Measurements from ENCODE around the gene GAMT. TPM values are rescaled to one million over a fixed set of nuclear protein-coding genes. Genes with fewer than 3 reads are reported as not detected.

The GAMT gene
- total RNA-seq, 1 experiment from 2014 or later = 27.3 TPM

DNA sequence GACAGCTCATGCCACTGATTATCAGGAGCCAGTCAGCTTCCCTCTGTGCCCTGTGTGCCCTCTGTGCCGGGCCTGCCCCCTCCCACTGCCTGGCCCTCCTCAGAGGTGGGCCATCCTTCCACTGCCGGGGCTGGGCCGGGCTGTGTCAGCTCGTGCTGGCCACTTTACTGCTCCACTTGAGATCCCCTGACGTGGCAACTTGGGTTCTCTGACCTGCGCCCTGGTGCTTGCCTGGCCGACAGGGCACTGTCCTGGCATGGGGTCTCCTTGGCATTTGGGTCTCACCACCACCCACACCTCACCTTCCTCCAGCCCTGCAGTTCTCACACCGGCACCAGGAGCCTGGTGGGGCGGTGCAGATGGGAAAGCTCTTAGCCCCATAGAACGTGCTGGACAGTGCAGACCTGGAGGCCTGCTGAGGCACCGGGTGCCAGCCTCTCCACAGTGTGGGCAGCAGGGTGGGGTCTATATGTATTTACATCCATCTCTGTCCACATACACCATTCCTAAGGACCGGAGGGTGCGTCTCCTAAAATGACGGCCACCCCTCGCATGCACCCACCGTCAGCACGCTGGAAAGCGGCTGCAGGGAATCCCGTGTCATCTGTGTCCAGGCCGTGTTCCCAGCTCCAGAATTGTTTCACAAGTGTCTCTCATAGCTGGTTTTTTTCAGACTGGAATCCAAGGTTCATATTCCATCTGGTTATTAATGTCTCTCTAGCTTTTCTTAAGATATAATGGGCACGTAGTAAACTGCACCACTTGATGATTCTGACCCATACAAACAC lies 17.8 kb upstream of the GAMT start:
- Histone ChIP-seq H3F3A (ENCODE audit: insufficient read depth, low read depth) (peaks cover 25% of the 10 kb centered on the region), H3K27me3 (ENCODE audit: insufficient read depth, low read depth) (no peaks in the 10 kb centered on the region), H3K4me2 (no peak overlapping the region), H3K27ac (no peak overlapping the region), H2AFZ (no peak overlapping the region), H3K79me2 (ENCODE audit: low read depth) (peaks cover 42% of the 10 kb centered on the region), H3K9me3 (ENCODE audit: insufficient read depth, low read depth) (no peaks in the 10 kb centered on the region), H3K4me3 (no peak overlapping the region), H3K36me3 (ENCODE audit: low read depth) (no peaks in the 10 kb centered on the region), H3K9me2 (ENCODE audit: insufficient read depth) (no peaks in the 10 kb centered on the region), H3K4me1 (replicated peaks; ENCODE audit: insufficient read depth) (peaks cover 22% of the 10 kb centered on the region), H4K20me1 (ENCODE audit: insufficient read depth) (peaks cover 40% of the 10 kb centered on the region)
- POLR2A ChIA-PET (ENCODE audit: unreplicated experiment) = interaction anchor here (0.6 kb wide), 1 partner anchor 154 kb away, joined by 3 read pairs; no protein-coding TSS in a partner anchor
- intact Hi-C loops (cut with micrococcal nuclease; ENCODE audit: unreplicated experiment) = no loop called here
- BruUV-seq (replicated peaks) = no TSS peak
- CTCF ChIA-PET = no interaction called here
- TF ChIP-seq EZH2 (IDR thresholded peaks at IDR 0.05; ENCODE audit: low read depth) = no peak
- TF ChIP-seq CTCF (conservative IDR thresholded peaks at IDR 0.05) = no peak
- DNase-seq = no peak

DNA sequence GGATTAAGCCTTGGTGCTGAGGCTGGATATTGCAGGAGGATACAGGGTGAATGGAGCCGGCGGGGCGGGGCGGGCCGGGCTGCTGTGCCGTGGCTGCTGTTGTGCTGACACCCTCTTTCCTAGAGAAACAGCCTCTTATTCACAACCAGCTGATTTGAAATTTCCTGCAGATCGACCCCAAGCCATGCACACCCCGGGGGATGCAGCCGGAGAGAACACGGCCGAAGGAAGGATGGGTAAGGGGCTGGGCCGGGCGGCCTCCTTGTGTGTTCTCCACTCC lies 17.1 kb upstream of the GAMT start:
- TF ChIP-seq CTCF (conservative IDR thresholded peaks at IDR 0.05) (no peak), EZH2 (IDR thresholded peaks at IDR 0.05; ENCODE audit: low read depth) (no peak)
- DNase-seq = no peak
- intact Hi-C loops (cut with micrococcal nuclease; ENCODE audit: unreplicated experiment) = no loop called here
- no peaks in the 10 kb centered on the region for H3K9me3 ChIP-seq (ENCODE audit: insufficient read depth, low read depth)
- H2AFZ ChIP-seq = no peak overlapping the region
- peaks cover 27% of the 10 kb centered on the region for H3K4me1 ChIP-seq (replicated peaks; ENCODE audit: insufficient read depth)
- no TSS peak for BruUV-seq (replicated peaks)
- ChIA-PET POLR2A (ENCODE audit: unreplicated experiment) (no interaction called here), CTCF (no interaction called here)
- H3K9me2 ChIP-seq (ENCODE audit: insufficient read depth) = no peaks in the 10 kb centered on the region
- H4K20me1 ChIP-seq (ENCODE audit: insufficient read depth) = peaks cover 47% of the 10 kb centered on the region
- no peaks in the 10 kb centered on the region for H3K36me3 ChIP-seq (ENCODE audit: low read depth)
- no peak overlapping the region for H3K27ac ChIP-seq
- H3K4me3 ChIP-seq = no peak overlapping the region
- H3K4me2 ChIP-seq = no peak overlapping the region
- H3K27me3 ChIP-seq (ENCODE audit: insufficient read depth, low read depth) = no peaks in the 10 kb centered on the region
- peaks cover 32% of the 10 kb centered on the region for H3F3A ChIP-seq (ENCODE audit: insufficient read depth, low read depth)
- peaks cover 49% of the 10 kb centered on the region for H3K79me2 ChIP-seq (ENCODE audit: low read depth)

GRCh38 chr19:1417681-1418495 lies 16.5 kb upstream of the GAMT start:
- no peak overlapping the region for H2AFZ ChIP-seq
- intact Hi-C loops (cut with micrococcal nuclease; ENCODE audit: unreplicated experiment) = no loop called here
- H3K9me3 ChIP-seq (ENCODE audit: insufficient read depth, low read depth) = no peaks in the 10 kb centered on the region
- ChIA-PET CTCF (no interaction called here), POLR2A (ENCODE audit: unreplicated experiment) (no interaction called here)
- H3K4me3 ChIP-seq = no peak overlapping the region
- H4K20me1 ChIP-seq (ENCODE audit: insufficient read depth) = peaks cover 48% of the 10 kb centered on the region
- no peaks in the 10 kb centered on the region for H3K9me2 ChIP-seq (ENCODE audit: insufficient read depth)
- H3K27ac ChIP-seq = no peak overlapping the region
- H3F3A ChIP-seq (ENCODE audit: insufficient read depth, low read depth) = peaks cover 34% of the 10 kb centered on the region
- no peak for DNase-seq
- TF ChIP-seq CTCF (conservative IDR thresholded peaks at IDR 0.05) (no peak), EZH2 (IDR thresholded peaks at IDR 0.05; ENCODE audit: low read depth) (no peak)
- H3K27me3 ChIP-seq (ENCODE audit: insufficient read depth, low read depth) = no peaks in the 10 kb centered on the region
- H3K36me3 ChIP-seq (ENCODE audit: low read depth) = no peaks in the 10 kb centered on the region
- H3K4me1 ChIP-seq (replicated peaks; ENCODE audit: insufficient read depth) = peaks cover 32% of the 10 kb centered on the region
- H3K4me2 ChIP-seq = no peak overlapping the region
- H3K79me2 ChIP-seq (ENCODE audit: low read depth) = peaks cover 55% of the 10 kb centered on the region
- BruUV-seq (replicated peaks) = no TSS peak

All from PC-9 (cell line).